Ammon's horn (tissue), 1 donor: ENCODE data around the gene OTUD1.

ENCODE experiments used
- DNase-seq: peaks from one replicate; pipeline ENCODE4 v3.0.0-alpha.2; 2016; ENCODE audit warnings: low spot score

OTUD1 gene

DNA sequence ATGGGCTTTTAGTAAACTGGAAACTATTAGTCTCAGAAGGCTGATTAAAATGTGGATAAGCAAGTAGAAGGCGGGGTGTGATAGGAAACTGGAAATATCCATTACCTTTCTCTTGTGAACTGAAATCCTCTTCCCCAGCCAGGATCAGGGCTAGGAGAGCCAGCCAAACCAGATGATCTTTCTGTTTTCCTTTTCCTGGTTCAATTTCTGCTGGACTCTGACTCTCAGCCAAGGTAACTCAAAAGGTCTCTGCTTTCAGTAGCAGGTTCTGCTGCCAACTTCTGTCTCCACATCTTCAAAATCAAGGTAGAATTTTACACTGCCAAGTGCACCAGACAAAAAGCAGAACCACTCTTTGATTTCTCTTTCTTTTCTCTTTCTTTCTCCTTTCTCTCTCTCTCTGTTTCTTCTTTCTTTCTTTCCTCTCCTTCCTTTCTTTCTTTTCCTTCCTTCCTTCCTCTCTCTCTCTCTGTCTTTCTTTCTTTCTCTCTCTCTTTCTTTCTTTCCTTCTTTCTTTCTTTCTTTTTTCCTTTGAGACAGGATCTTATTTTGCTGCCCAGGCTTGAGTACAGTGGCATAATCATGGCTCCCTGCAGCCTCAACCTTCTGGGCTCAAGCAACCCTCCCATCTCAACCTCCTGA lies 30.8 kb downstream of the OTUD1 start:
- no peak for DNase-seq

DNA sequence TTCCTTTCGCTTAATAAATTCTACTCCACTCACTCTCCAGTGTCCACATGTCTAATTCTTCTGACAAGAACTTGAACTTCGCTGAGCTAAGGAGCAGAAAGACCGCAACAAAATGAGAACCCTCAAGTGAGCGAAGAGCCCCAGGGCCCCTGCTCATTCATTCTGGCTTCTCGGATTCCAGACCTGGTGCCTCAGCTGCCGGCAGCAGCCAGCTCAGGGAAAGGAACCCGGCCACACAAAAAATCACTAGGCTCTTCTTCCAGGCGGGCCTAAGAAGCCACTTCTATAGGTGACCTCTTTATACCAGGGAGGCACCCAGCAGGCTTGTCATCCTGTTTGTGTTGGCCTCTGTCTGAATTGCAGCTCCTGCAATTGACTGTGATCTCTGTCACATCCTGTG lies 33.3 kb downstream of the OTUD1 start:
- DNase-seq, result no peak

DNA sequence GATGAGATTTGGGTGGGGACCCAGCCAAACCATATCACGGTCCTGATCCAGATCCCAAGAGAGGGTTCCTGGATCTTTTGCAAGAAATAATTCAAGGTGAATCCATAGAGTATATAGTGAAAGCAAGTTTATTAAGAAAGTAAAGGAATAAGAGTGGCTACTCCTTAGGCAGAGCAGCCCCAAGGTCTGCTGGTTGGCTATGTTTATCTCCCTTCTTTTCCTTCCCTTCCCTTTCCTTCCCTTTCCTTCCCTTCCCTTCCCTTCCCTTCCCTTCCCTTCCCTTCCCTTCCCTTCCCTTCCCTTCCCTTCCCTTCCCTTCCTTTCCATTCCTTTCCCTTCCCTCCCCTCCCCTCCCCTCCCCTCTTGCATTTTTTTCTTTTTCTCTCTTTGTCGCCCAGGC lies 35.2 kb downstream of the OTUD1 start:
- DNase-seq, result no peak

DNA sequence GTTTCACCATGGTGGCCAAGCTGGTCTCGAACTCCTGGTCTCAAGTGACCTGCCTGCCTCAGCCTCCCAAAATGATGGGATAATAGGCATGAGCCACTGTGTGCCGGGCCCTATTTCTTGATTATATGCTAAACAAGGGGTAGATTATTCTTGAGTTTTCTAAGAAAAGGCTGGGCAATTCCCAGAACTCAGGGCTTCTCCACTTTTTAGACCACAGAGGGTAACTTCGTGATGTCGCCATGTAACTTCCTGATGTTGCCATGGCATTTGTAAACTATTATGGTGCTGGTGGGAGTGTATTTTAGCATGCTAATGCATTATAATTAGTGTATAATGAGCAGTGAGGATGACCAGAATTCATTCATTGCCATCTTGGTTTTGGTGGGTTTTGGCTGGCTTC lies 35.8 kb downstream of the OTUD1 start:
- no peak for DNase-seq

DNA sequence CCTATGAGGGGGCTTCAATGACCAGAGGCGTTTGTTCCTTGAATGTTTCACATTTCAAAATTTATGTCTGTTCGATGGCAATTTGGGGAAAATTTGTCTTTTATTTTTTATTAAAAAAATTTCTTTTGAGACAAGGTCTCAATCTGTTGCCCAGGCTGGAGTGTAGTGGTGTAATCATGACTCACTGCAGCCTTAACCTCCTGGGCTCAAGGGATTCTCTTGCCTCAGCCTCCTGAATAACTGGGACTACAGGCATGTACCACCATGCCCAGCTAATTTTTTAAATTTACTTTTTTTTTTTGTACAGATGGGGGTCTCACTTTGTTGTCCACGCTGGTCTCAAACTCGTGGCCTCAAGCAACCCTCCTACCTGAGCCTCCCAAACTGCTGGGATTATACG lies 39.7 kb downstream of the OTUD1 start:
- DNase-seq, result no peak

DNA sequence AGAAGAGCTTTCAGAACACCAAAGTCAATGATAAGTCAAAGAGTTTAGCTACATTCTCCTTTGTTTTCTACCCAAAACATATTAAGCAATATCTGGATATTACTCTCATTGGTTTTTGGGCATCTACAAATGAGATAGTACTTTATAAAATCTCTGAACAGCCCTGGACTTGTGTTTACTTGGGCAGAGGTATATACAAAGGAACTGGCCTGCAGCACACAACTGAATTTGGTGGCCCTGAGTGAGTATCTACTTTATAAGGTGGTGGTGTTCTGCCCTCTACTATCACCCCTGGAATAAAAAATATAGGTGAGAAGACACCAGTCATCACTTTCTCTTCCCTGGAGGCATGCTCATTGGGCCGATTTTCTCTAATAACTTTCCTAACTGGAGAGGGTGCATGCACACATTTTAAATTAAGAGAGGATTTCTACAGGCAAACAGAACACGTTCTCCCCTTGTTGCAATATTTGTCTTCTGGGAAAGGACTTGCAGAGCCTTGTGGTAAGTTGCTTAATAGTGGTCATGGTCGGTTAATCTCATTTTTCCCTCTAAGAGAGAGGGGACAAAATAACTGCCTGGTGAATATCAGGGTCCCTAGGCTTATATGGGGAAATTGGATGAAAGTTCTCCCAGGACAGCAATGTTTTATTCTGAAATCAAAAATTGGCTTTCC lies 41.1 kb downstream of the OTUD1 start:
- DNase-seq, result no peak

DNA sequence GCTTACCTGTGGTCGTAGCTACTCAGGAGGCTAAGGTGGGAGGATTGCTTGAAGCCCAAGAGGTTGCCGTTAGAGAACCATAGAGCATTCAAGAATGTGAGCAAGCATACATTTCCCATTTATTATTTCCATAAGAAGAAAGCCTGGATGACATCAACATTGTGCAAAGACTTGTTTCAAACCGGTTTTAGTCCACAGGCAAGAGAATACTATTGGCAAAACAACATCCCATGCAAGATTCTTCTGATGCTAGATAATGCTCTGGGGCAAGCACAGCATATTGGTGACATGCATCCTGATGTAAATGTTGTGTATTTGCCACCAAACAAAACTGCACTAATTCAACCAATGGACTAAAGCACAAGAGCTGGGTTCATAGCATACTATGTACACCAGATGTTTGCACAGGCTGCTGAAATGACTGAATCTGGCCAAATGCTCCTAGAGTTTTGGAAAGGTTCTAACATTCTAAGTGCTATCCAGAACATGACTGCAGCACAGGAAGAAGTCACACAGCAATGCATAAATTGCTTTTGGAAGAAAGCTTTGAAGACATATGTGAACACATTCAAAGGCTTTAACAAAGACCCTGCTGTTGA lies 42.6 kb downstream of the OTUD1 start:
- no peak for DNase-seq

DNA sequence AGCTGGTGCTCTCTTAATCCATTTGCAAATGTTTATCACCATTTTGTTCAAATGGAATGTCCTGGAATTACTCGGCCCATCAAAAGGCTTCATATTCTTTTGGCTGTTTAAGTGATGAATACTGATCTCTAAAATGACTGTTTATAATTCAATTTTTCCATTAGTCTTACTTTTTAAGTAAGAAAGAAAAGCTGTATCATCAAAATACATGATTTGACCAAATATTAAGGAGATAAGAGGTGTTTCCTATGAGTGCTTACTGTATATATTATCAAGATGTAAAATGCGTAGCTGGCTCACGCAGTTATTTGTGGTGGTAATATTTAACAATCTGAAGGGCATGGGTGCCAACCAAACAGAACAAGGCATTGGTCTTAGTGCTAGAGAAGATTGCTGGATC lies 51.2 kb downstream of the OTUD1 start:
- no peak for DNase-seq
